Liver (tissue), 9 donors: ENCODE results near the gene CALM3. TPM values are rescaled to one million over a fixed set of nuclear protein-coding genes. Genes with fewer than 3 reads are reported as not detected.

ENCODE experiments used
- DNase-seq: peaks from one replicate; pipeline ENCODE4 v3.0.0-alpha.2; 2017; ENCODE audit warnings: low spot score
- H3K27ac ChIP-seq, 2 donors: one replicate each; pipeline ENCODE4 v1.7.0; 2013; ENCODE audit warnings: inconsistent platforms in 2 of 2, low read length in 2 of 2, control low read depth in 1 of 2, low read depth in 1 of 2, mild to moderate bottlenecking in 1 of 2
- H3K27me3 ChIP-seq, 4 donors: one replicate each; pipeline versions ENCODE4 v1.6.1 to v1.7.0; 2013; ENCODE audit warnings: low read length in 3 of 4, inconsistent platforms in 1 of 4, mild to moderate bottlenecking in 1 of 4, moderate library complexity in 1 of 4; ENCODE audit not compliant: control insufficient read depth in 4 of 4, insufficient read depth in 4 of 4
- H3K36me3 ChIP-seq, 4 donors: one replicate each; pipeline versions ENCODE4 v1.6.1 to v1.7.0; 2013; ENCODE audit warnings: low read length in 3 of 4, mild to moderate bottlenecking in 3 of 4, low read depth in 1 of 4, moderate library complexity in 1 of 4; ENCODE audit not compliant: control insufficient read depth in 4 of 4, insufficient read depth in 3 of 4
- H3K4me1 ChIP-seq, 4 donors: one replicate each; pipeline versions ENCODE4 v1.6.1 to v1.7.0; 2013; ENCODE audit warnings: low read length in 3 of 4, mild to moderate bottlenecking in 3 of 4, moderate library complexity in 1 of 4; ENCODE audit not compliant: control insufficient read depth in 4 of 4, insufficient read depth in 4 of 4
- H3K4me3 ChIP-seq, 3 donors: one replicate each; pipeline versions ENCODE4 v1.6.1 to v1.7.0; 2013; ENCODE audit warnings: low read length in 3 of 3, control low read depth in 1 of 3, low read depth in 1 of 3, mild to moderate bottlenecking in 1 of 3
- H3K9ac ChIP-seq, 2 donors: one replicate each; pipeline ENCODE4 v1.7.0; 2013; ENCODE audit warnings: low read length in 2 of 2, mild to moderate bottlenecking in 2 of 2, moderate library complexity in 2 of 2, control low read depth in 1 of 2, low read depth in 1 of 2
- H3K9me3 ChIP-seq, 4 donors: one replicate each; pipeline versions ENCODE4 v1.6.1 to v1.7.0; 2013; ENCODE audit warnings: low read length in 3 of 4; ENCODE audit not compliant: control insufficient read depth in 4 of 4
- CTCF ChIP-seq: fragments of 150-350 bp; IDR thresholded peaks from 2 replicates; pipeline ENCODE4 v1.5.1; 2017; ENCODE audit warnings: improper control_type of control experiment, low read depth, low read length; ENCODE audit not compliant: missing input control
- FOXA2 ChIP-seq: IDR thresholded peaks from 2 replicates; pipeline ENCODE4 v1.6.1; 2016; ENCODE audit warnings: antibody characterized with exemption
- GABPA ChIP-seq, 2 donors: IDR thresholded peaks in 1 of 2; conservative IDR thresholded peaks in 1 of 2; 2 replicates each; pipeline ENCODE4 v1.6.1; 2016; ENCODE audit warnings: antibody characterized with exemption in 2 of 2, mild to moderate bottlenecking in 1 of 2, moderate library complexity in 1 of 2
- MAX ChIP-seq: IDR thresholded peaks from 2 replicates; pipeline ENCODE4 v1.6.1; 2016; ENCODE audit warnings: antibody characterized with exemption
- RAD21 ChIP-seq, 2 donors: IDR thresholded peaks; 2 replicates each; pipeline ENCODE4 v1.6.1; 2016; ENCODE audit warnings: antibody characterized with exemption in 2 of 2, mild to moderate bottlenecking in 2 of 2
- RXRA ChIP-seq, 2 donors: IDR thresholded peaks; 2 replicates each; pipeline ENCODE4 v1.6.1; 2017 to 2018; ENCODE audit warnings: antibody characterized with exemption in 2 of 2, mild to moderate bottlenecking in 1 of 2
- SP1 ChIP-seq: IDR thresholded peaks from 2 replicates; pipeline ENCODE4 v1.6.1; 2018; ENCODE audit warnings: antibody characterized with exemption, mild to moderate bottlenecking
- ZBTB33 ChIP-seq: IDR thresholded peaks from 2 replicates; pipeline ENCODE4 v1.6.1; 2016; ENCODE audit warnings: antibody characterized with exemption
- WGBS: extraction: QIAGEN DNeasy Blood & Tissue Kit; methylation state at CpG from one replicate; pipeline ENCODE4 v1.1.7; 2013; 5-methylcytosine and 5-hydroxymethylcytosine counted together
- polyA plus RNA-seq, 2 donors: library from polyadenylated mRNA; stranded (reverse) in 1 of 2; unstranded in 1 of 2; fragments of 200-250 nt in 1 of 2; fragments of >200 nt in 1 of 2; fragmentation: Nextera tagmentation in 1 of 2; extraction: Ambion mirVana in 1 of 2; gene quantifications; one replicate each; pipeline versions ENCODE4 v1.2.1 to v1.2.3, GENCODE V29; 2013 to 2015
- total RNA-seq, 2 donors: library from RNA; depleted of rRNA; stranded (reverse); fragments of >200 nt; gene quantifications; one replicate each; pipeline ENCODE4 v1.2.3, GENCODE V29; 2014
- donor health status: healthy.
- donor health status: healthy.
- donor health status: healthy.
- donor health status: healthy.
- donor health status: healthy.

The CALM3 gene
- total and polyA plus RNA-seq, 4 donors, result 51.4 to 112 (median 81.7) TPM

- H3K9ac ChIP-seq, result no peak overlapping the region
- H3K4me1 ChIP-seq, result peaks cover 0 to 4% (median 1%) of the 10 kb centered on the region in 4 donors
- TF ChIP-seq ZBTB33 (no peak), FOXA2 (no peak)
- H3K9me3 ChIP-seq, result no peaks in the 10 kb centered on the region
- peaks cover 11 to 32% (median 26%) of the 10 kb centered on the region in 4 donors for H3K36me3 ChIP-seq
- DNase-seq, result no peak
- 78% methylated on average over 6 of the region's 6 CpGs for WGBS
- no peak overlapping the region for H3K4me3 ChIP-seq
- H3K27ac ChIP-seq, result no peak overlapping the region
- H3K27me3 ChIP-seq, result no peaks in the 10 kb centered on the region
These were observed 10.6 kb downstream of the CALM3 start for GRCh38 chr19:46611776-46612175.

GRCh38 chr19:46613525-46613924 lies 12.4 kb downstream of the CALM3 start:
- WGBS, result 91% methylated on average over 22 of the region's 22 CpGs
- no peak overlapping the region for H3K27ac ChIP-seq
- no peak for DNase-seq

GRCh38 chr19:46614114-46614722 lies 13.1 kb downstream of the CALM3 start:
- Histone ChIP-seq H3K4me1 (peaks cover 0 to 6% (median 3%) of the 10 kb centered on the region in 4 donors), H3K4me3 (no peak overlapping the region), H3K9ac (no peak overlapping the region), H3K27ac (no peak overlapping the region), H3K27me3 (no peaks in the 10 kb centered on the region), H3K9me3 (no peaks in the 10 kb centered on the region), H3K36me3 (peaks cover 5 to 10% (median 8%) of the 10 kb centered on the region in 4 donors)
- 17% methylated on average over 12 of the region's 12 CpGs for WGBS
- TF ChIP-seq CTCF (peak; percentile 80), GABPA (IDR thresholded peaks at IDR 0.05 in 1 of 2, conservative IDR thresholded peaks at IDR 0.05 in 1 of 2) (no peak), RAD21 (IDR thresholded peaks at IDR 0.05) (peak; percentile 78 to 88), MAX (no peak)
- peak; percentile 88 for DNase-seq

More at GRCh38 chr19:46613525-46613924, 12.4 kb downstream of the CALM3 start:
- Histone ChIP-seq H3K4me3 (no peak overlapping the region), H3K4me1 (peaks cover 0 to 6% (median 3%) of the 10 kb centered on the region in 4 donors), H3K36me3 (peaks cover 8 to 17% (median 15%) of the 10 kb centered on the region in 4 donors), H3K9ac (no peak overlapping the region), H3K9me3 (no peaks in the 10 kb centered on the region), H3K27me3 (no peaks in the 10 kb centered on the region)
- TF ChIP-seq RAD21 (IDR thresholded peaks at IDR 0.05) (no peak), MAX (no peak), RXRA (IDR thresholded peaks at IDR 0.05) (no peak), SP1 (no peak)
